ENCODE results near the gene PIEZO2.

Gene PIEZO2

DNA sequence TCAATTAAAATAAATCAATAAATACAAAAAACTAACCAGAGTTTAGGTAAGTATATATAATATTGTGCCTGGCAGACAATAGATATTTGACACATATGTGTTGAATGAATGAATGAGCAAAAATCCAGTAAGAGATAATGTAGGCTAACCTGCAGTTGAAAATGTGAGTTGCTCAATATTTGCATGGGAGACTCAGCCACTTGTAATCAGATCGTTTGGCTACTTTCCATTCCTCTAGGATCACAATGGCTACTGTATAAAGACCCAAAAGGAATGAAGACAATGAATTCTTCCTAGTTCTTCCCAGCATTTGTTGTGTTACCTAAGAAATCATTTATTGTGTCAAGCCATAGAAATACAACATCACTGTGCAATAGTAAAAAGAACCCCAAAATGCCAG is 25.3 kb downstream of the PIEZO2 start:
- TF ChIP-seq SNAI2 (CRISPR knock-in tag; IDR thresholded peaks at IDR 0.05) (no peak), ZNF8 (CRISPR knock-in tag; IDR thresholded peaks at IDR 0.05) (no peak), CSDC2 (CRISPR knock-in tag; IDR thresholded peaks at IDR 0.05) (no peak), ESRRG (CRISPR knock-in tag; IDR thresholded peaks at IDR 0.05) (no peak), GLIS3 (CRISPR knock-in tag; IDR thresholded peaks at IDR 0.05) (no peak), TOX (CRISPR knock-in tag; IDR thresholded peaks at IDR 0.05; ENCODE audit: borderline replicate concordance) (no peak), ZC3H10 (CRISPR knock-in tag; IDR thresholded peaks at IDR 0.05) (no peak), RARB (CRISPR knock-in tag; IDR thresholded peaks at IDR 0.05) (no peak), TCF4 (CRISPR knock-in tag; IDR thresholded peaks at IDR 0.05; ENCODE audit: borderline replicate concordance) (no peak), ZFP30 (CRISPR knock-in tag; IDR thresholded peaks at IDR 0.05) (no peak), PPARA (CRISPR knock-in tag; IDR thresholded peaks at IDR 0.05; ENCODE audit: borderline replicate concordance) (no peak), BACH2 (CRISPR knock-in tag; IDR thresholded peaks at IDR 0.05; ENCODE audit: borderline replicate concordance) (no peak), ZNF565 (CRISPR knock-in tag; conservative IDR thresholded peaks at IDR 0.05; ENCODE audit: low read depth) (no peak), ZNF70 (CRISPR knock-in tag; IDR thresholded peaks at IDR 0.05) (no peak)
- TF ChIP-seq, protein P1, sequence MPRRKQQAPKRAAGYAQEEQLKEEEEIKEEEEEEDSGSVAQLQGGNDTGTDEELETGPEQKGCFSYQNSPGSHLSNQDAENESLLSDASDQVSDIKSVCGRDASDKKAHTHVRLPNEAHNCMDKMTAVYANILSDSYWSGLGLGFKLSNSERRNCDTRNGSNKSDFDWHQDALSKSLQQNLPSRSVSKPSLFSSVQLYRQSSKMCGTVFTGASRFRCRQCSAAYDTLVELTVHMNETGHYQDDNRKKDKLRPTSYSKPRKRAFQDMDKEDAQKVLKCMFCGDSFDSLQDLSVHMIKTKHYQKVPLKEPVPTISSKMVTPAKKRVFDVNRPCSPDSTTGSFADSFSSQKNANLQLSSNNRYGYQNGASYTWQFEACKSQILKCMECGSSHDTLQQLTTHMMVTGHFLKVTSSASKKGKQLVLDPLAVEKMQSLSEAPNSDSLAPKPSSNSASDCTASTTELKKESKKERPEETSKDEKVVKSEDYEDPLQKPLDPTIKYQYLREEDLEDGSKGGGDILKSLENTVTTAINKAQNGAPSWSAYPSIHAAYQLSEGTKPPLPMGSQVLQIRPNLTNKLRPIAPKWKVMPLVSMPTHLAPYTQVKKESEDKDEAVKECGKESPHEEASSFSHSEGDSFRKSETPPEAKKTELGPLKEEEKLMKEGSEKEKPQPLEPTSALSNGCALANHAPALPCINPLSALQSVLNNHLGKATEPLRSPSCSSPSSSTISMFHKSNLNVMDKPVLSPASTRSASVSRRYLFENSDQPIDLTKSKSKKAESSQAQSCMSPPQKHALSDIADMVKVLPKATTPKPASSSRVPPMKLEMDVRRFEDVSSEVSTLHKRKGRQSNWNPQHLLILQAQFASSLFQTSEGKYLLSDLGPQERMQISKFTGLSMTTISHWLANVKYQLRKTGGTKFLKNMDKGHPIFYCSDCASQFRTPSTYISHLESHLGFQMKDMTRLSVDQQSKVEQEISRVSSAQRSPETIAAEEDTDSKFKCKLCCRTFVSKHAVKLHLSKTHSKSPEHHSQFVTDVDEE (CRISPR knock-in tag; IDR thresholded peaks at IDR 0.05), result no peak
- TF ChIP-seq, protein P2, sequence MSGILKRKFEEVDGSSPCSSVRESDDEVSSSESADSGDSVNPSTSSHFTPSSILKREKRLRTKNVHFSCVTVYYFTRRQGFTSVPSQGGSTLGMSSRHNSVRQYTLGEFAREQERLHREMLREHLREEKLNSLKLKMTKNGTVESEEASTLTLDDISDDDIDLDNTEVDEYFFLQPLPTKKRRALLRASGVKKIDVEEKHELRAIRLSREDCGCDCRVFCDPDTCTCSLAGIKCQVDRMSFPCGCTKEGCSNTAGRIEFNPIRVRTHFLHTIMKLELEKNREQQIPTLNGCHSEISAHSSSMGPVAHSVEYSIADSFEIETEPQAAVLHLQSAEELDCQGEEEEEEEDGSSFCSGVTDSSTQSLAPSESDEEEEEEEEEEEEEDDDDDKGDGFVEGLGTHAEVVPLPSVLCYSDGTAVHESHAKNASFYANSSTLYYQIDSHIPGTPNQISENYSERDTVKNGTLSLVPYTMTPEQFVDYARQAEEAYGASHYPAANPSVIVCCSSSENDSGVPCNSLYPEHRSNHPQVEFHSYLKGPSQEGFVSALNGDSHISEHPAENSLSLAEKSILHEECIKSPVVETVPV (CRISPR knock-in tag; IDR thresholded peaks at IDR 0.05), result no peak
- no peak for ATAC-seq

DNA sequence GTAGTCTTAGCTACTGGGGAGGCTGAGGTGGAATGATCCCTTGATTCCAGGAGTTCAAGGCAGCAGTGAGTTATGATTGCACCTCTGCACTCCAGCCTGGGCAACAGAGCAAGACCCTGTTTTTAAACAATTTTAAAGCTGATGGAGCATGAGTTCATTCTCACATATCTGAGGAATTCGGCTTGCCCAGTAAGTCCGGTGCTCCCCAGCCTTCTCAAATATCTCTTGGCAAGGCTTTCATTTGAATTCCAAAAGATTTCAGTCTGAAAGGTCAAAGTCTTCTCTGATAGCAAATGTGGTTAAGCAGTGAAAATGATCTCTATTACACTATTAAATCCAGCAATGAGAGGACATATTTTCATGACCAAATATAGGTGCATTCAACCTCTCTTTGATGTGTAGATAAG is 27.9 kb downstream of the PIEZO2 start:
- TF ChIP-seq, protein P3, sequence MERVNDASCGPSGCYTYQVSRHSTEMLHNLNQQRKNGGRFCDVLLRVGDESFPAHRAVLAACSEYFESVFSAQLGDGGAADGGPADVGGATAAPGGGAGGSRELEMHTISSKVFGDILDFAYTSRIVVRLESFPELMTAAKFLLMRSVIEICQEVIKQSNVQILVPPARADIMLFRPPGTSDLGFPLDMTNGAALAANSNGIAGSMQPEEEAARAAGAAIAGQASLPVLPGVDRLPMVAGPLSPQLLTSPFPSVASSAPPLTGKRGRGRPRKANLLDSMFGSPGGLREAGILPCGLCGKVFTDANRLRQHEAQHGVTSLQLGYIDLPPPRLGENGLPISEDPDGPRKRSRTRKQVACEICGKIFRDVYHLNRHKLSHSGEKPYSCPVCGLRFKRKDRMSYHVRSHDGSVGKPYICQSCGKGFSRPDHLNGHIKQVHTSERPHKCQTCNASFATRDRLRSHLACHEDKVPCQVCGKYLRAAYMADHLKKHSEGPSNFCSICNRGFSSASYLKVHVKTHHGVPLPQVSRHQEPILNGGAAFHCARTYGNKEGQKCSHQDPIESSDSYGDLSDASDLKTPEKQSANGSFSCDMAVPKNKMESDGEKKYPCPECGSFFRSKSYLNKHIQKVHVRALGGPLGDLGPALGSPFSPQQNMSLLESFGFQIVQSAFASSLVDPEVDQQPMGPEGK (CRISPR knock-in tag; IDR thresholded peaks at IDR 0.05; ENCODE audit: borderline replicate concordance), result no peak
- ATAC-seq, result no peak

DNA sequence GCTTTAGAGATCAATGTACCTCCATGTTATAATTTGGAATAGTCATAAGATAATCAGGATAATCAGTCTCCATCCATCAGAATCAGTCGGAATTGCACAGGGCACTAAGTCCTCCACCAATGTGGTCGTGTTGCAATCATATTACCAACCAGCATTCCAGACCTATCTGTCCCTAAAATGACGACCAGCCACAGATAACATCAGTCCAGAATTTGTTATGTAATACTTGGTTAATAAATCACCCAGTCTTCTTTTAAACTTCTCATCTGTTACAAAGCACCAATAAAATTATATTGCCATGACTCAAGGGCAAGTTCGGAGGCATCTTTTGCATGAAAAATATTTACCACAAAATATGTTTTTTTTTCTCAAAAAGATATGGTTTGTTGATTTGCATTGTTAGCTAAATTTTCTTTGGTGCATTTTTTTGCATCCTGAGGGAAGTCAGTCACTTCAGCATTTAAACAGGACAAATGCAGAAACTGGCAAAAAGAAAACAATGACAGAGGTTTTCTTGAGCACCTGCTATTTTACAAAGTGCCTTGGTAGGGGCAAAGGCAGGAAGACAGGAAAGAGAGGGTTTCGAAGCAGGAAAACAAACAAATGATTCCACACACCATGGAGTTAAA is 29.3 kb downstream of the PIEZO2 start:
- ATAC-seq, result no peak
- TF ChIP-seq SNAI2 (CRISPR knock-in tag; IDR thresholded peaks at IDR 0.05) (no peak), ARNTL (CRISPR knock-in tag; IDR thresholded peaks at IDR 0.05; ENCODE audit: borderline replicate concordance, low read depth) (no peak), ZC3H10 (CRISPR knock-in tag; IDR thresholded peaks at IDR 0.05) (no peak), TCF4 (CRISPR knock-in tag; IDR thresholded peaks at IDR 0.05; ENCODE audit: borderline replicate concordance) (no peak), ZNF70 (CRISPR knock-in tag; IDR thresholded peaks at IDR 0.05) (no peak), PPARA (CRISPR knock-in tag; IDR thresholded peaks at IDR 0.05; ENCODE audit: borderline replicate concordance) (no peak), ESRRG (CRISPR knock-in tag; IDR thresholded peaks at IDR 0.05) (no peak), ZFP30 (CRISPR knock-in tag; IDR thresholded peaks at IDR 0.05) (no peak), ZFP3 (CRISPR knock-in tag; IDR thresholded peaks at IDR 0.05) (no peak), ISL1 (CRISPR knock-in tag; IDR thresholded peaks at IDR 0.05) (no peak), CSDC2 (CRISPR knock-in tag; IDR thresholded peaks at IDR 0.05) (no peak), BACH2 (CRISPR knock-in tag; IDR thresholded peaks at IDR 0.05; ENCODE audit: borderline replicate concordance) (no peak), ZNF8 (CRISPR knock-in tag; IDR thresholded peaks at IDR 0.05) (no peak), RARB (CRISPR knock-in tag; IDR thresholded peaks at IDR 0.05) (no peak)
- TF ChIP-seq, protein P2 (CRISPR knock-in tag; IDR thresholded peaks at IDR 0.05), result no peak
- TF ChIP-seq, protein P1 (CRISPR knock-in tag; IDR thresholded peaks at IDR 0.05), result no peak
- TF ChIP-seq, protein P3 (CRISPR knock-in tag; IDR thresholded peaks at IDR 0.05; ENCODE audit: borderline replicate concordance), result no peak

Data from SK-N-SH treated with all-trans-retinoic acid at 6 μM for 48 hours (cell line).